ENCODE data around the gene CCNQ.

CCNQ gene

DNA sequence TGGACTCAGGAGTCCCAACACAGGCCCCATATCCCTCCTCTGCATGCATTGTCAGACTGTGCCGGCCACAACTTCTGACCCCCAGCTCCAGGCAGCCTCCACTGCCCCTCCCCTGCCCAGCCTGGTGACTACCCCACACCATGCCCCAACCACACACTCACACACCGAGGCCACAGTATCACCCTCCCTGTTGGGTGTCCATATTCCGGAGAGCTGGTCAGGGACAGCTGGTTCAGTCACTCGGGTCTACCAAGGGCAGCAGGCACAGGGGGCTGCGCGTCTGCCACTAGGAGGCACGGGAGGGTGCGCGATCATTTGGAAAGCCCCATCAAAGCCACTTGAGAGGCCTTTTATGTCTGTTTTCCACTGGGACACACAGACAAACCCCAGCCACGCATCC is 26.3 kb downstream of the CCNQ start:
- no peak for DNase-seq

GRCh38 chrX:153571534-153571908 is 27.4 kb downstream of the CCNQ start:
- no peak for DNase-seq

- no peak for DNase-seq
Observed at GRCh38 chrX:153569475-153569874, 29.5 kb downstream of the CCNQ start.

- no peak for DNase-seq
Observed at GRCh38 chrX:153568451-153569011, 30.4 kb downstream of the CCNQ start.

DNA sequence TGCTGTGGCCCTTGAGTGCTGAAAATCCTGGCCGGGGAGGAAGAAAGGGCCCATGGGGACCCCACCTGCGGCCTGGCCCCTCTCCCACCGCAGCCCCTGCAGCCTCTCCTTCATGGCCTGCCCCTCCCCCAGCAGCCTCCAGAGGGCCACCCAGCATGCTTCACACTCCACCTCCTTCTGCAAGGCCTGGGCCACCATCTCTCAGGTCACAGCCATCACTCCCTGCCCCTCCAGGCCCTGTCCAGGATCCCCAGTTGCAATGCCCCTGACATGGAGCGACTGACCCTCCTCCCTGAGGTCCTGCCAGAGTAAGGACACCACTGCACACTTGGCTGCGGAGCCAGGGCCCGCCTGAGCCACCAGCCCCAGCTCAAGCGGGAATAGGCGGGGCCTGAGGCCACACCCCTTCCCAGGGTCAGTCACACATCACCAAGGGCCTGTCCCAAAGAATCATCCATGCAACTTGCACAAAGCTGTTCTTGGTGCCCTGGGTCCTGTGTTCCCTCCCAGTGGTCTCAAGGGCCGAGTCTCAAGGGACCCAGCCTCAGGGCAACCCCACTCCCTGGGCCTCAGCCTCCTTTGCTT is 32.9 kb downstream of the CCNQ start:
- DNase-seq, result no peak

- no peak for DNase-seq
Observed at GRCh38 chrX:153564047-153564606, 34.8 kb downstream of the CCNQ start.

GRCh38 chrX:153562546-153562945 is 36.4 kb downstream of the CCNQ start:
- DNase-seq, result no peak

GRCh38 chrX:153561337-153561736 is 37.6 kb downstream of the CCNQ start:
- no peak for DNase-seq

- DNase-seq, result no peak
Observed at GRCh38 chrX:153560466-153560865, 38.5 kb downstream of the CCNQ start.

DNA sequence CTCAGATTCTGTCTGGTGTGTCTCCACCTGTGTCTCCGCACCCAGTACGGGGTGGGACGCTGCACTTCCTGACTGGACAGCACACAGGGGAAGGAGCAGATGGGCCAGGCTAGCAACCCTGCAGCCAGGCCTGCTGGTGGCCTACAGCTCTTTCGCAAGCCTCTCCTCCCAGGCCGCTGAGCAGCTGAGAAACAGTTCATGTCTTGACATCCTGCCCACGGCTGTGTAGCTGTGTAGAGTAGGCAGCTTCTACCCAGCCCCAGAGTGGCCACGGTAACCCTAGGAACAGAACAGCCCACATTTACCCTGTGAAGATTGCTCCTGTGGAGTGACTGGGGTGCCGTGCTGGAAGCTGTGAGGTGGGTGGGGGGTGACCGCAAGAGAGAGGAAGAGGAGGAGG is 38.9 kb downstream of the CCNQ start:
- no peak for DNase-seq

- no peak for DNase-seq
Observed at GRCh38 chrX:153557618-153558355, 41.2 kb downstream of the CCNQ start.

GRCh38 chrX:153556767-153557166 is 42.2 kb downstream of the CCNQ start:
- no peak for DNase-seq

- DNase-seq, result no peak
Observed at GRCh38 chrX:153554519-153555167, 44.3 kb downstream of the CCNQ start.

GRCh38 chrX:153551135-153551534 is 47.8 kb downstream of the CCNQ start:
- DNase-seq, result no peak

- DNase-seq, result no peak
Observed at GRCh38 chrX:153549807-153550206, 49.1 kb downstream of the CCNQ start.

DNA sequence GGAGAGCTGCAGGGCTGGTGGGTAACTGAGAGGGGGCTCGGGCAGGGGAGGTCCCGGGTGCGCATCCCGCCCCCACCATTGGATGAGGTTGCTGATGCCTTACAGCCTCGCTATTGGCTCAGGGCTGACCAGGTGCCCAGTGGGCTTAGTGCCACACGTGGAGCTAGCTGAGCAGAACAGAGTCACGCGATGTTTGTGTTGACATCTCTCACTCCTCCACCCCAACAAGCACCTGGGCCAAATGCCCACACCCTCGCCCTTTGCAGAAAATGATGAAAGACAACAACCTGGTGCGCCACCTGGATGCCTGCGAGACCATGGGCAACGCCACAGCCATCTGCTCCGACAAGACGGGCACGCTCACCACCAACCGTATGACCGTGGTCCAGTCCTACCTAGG is 49.7 kb downstream of the CCNQ start:
- DNase-seq, result no peak

DNA sequence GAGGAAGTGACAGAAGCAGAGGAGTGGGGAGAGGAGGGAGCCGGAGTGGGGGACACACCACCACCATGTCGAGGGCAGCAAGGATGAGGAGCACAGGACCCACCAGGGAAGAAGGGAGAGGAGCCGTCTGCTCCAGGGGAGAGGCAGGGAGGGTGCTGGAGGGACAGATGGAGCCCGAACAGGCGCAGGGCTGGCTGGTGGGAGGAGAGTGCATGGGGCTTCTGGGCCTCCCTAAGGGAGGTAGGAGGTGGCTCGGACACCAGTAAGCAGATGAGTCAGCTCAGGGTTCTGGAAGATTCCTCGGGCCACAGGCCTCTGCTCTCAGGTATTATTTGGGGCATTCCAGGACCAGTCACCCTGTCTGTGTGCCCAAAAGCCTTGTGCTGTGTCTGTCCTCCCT is 51.7 kb downstream of the CCNQ start:
- no peak for DNase-seq

DNA sequence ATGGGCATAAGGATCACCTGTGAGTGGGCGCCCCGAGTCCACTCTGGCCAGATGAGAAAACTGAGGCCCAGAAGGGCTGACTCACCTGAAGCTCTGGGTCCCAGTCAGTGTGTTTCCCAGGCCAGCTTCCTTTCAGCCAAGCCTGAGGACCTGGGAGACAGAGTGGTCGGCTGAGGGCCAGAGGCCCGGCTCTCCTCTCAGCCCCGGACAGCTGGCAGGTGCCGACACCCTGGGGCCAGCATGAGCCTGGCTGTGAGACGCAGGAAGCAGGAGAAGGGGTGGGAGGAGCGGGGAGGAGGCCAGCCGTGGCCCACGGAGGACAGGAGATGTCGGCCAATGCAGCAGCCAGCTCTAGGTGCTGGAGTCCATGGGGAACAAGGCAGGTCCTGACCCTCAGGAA is 52.6 kb downstream of the CCNQ start:
- DNase-seq, result no peak

DNA sequence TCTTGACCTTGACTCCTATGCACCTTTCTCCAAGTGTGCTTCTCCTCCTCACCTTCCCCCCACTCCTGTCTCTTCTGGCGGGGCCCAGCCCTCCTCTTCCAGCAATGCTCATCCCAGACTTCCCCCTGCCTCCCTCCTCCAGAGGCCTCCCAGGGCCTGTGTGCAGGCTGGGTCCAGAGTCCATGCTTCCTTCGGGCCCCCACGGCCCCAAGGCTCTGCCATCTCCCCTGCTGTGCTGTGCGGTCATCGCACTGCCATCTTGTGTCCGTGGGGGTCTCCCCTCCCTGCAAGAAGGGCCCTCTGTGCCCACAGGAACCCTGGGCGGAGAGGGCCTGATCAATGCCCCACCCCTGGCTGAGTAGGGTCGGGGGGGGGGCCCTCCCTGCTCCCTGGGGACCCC is 54.2 kb downstream of the CCNQ start:
- DNase-seq, result no peak

GRCh38 chrX:153539979-153540358 is 59.0 kb downstream of the CCNQ start:
- no peak for DNase-seq

- DNase-seq, result peak; percentile 25
Observed at GRCh38 chrX:153539171-153539978, 59.6 kb downstream of the CCNQ start.

GRCh38 chrX:153538424-153538823 is 60.5 kb downstream of the CCNQ start:
- DNase-seq, result no peak

Data from NCI-H510A (cell line).